OCI-LY3 (cell line): ENCODE measurements around the gene ZNF98.

Source experiments
- H2AFZ ChIP-seq: fragments of 200-600, 300-600 bp; shearing (Covaris generic); 2 replicates; pipeline ENCODE4 v1.6.0; 2014; ENCODE audit warnings: antibody characterized with exemption, low read depth, low read length
- H3K27ac ChIP-seq: fragments of 200-600, 300-600 bp; sonication (generic); 2 replicates; pipeline ENCODE4 v1.5.1; 2014; ENCODE audit warnings: mild to moderate bottlenecking, low read length, moderate library complexity, mixed read lengths
- H3K27me3 ChIP-seq: fragments of 200-600, 300-600 bp; sonication (generic); 2 replicates; pipeline ENCODE4 v1.6.1; 2014; ENCODE audit warnings: low read depth, low read length, mixed read lengths
- H3K36me3 ChIP-seq: fragments of 200-600, 300-600 bp; sonication (generic); replicated peaks from 2 replicates; pipeline ENCODE3; 2014; ENCODE audit warnings: low read depth, low read length, mixed read lengths
- H3K4me1 ChIP-seq: fragments of 300-600, 200-600 bp; sonication (generic); 2 replicates; pipeline ENCODE4 v1.6.1; 2014; ENCODE audit warnings: low read length, mixed read lengths
- H3K4me2 ChIP-seq: fragments of 200-600, 300-600 bp; sonication (generic); 2 replicates; pipeline ENCODE4 v1.6.1; 2014; ENCODE audit warnings: low read length, mixed read lengths
- H3K4me3 ChIP-seq: fragments of 300-600, 200-600 bp; sonication (generic); 2 replicates; pipeline ENCODE4 v1.5.1; 2014; ENCODE audit warnings: antibody characterized with exemption, mild to moderate bottlenecking, low read length, moderate library complexity
- H3K79me2 ChIP-seq: fragments of 300-600, 200-600 bp; shearing (Covaris generic); 2 replicates; pipeline ENCODE4 v1.6.1; 2014; ENCODE audit warnings: mild to moderate bottlenecking, low read length, mixed read lengths
- H3K9ac ChIP-seq: fragments of 300-600, 200-600 bp; shearing (Covaris generic); 2 replicates; pipeline ENCODE4 v1.6.0; 2014; ENCODE audit warnings: mild to moderate bottlenecking, low read length, moderate library complexity
- H3K9me3 ChIP-seq: fragments of 200-600, 300-600 bp; shearing (Covaris generic); 2 replicates; pipeline ENCODE4 v1.6.1; 2014; ENCODE audit warnings: low read length, mixed read lengths; ENCODE audit not compliant: insufficient read depth
- H4K20me1 ChIP-seq: fragments of 200-600, 300-600 bp; sonication (generic); 2 replicates; pipeline ENCODE4 v1.6.1; 2016; ENCODE audit warnings: low read length, mixed read lengths; ENCODE audit not compliant: insufficient read depth
- CTCF ChIP-seq: fragments of 200-600, 300-600 bp; sonication (generic); IDR thresholded peaks from 2 replicates; pipeline ENCODE4 v1.5.1; 2014; ENCODE audit warnings: antibody characterized with exemption, low read length, low read depth
- EZH2phosphoT487 ChIP-seq: fragments of 200-600 bp; shearing (Covaris generic); IDR thresholded peaks from 2 replicates; pipeline ENCODE4 v1.6.1; 2018; ENCODE audit warnings: antibody characterized with exemption, mixed run types, low read depth

ZNF98 gene

GRCh38 chr19:22427547-22427946 is 5.4 kb upstream of the ZNF98 start:
- H2AFZ ChIP-seq = no peak overlapping the region
- no peak overlapping the region for H3K4me3 ChIP-seq
- H3K4me1 ChIP-seq = no peaks in the 10 kb centered on the region
- H3K36me3 ChIP-seq = no peaks in the 10 kb centered on the region
- H3K27me3 ChIP-seq = no peaks in the 10 kb centered on the region
- H4K20me1 ChIP-seq = no peaks in the 10 kb centered on the region
- peaks cover 8% of the 10 kb centered on the region; the same call in 1 of the 2 replicates for H3K9me3 ChIP-seq
- H3K4me2 ChIP-seq = no peak overlapping the region
- no peak for TF ChIP-seq CTCF
- no peak for TF ChIP-seq EZH2phosphoT487
- H3K9ac ChIP-seq = no peak overlapping the region
- no peaks in the 10 kb centered on the region for H3K79me2 ChIP-seq
- no peak overlapping the region for H3K27ac ChIP-seq

- Histone ChIP-seq H2AFZ (no peak overlapping the region), H3K4me3 (no peak overlapping the region), H3K27ac (no peak overlapping the region)
Observed at GRCh38 chr19:22426901-22427300, 4.8 kb upstream of the ZNF98 start.

GRCh38 chr19:22421797-22422196 is 349 bp downstream of the ZNF98 start:
- Histone ChIP-seq H3K27ac (no peak overlapping the region), H3K4me2 (no peak overlapping the region)
- no peak for TF ChIP-seq CTCF
- no peak for TF ChIP-seq EZH2phosphoT487

More at GRCh38 chr19:22426901-22427300, 4.8 kb upstream of the ZNF98 start:
- no peaks in the 10 kb centered on the region for H4K20me1 ChIP-seq
- H3K4me2 ChIP-seq = no peak overlapping the region
- TF ChIP-seq EZH2phosphoT487 (no peak), CTCF (no peak)
- no peaks in the 10 kb centered on the region for H3K36me3 ChIP-seq
- H3K9me3 ChIP-seq = peaks cover 8% of the 10 kb centered on the region; the same call in 1 of the 2 replicates
- no peaks in the 10 kb centered on the region for H3K27me3 ChIP-seq
- no peak overlapping the region for H3K9ac ChIP-seq
- no peaks in the 10 kb centered on the region for H3K79me2 ChIP-seq
- H3K4me1 ChIP-seq = no peaks in the 10 kb centered on the region

GRCh38 chr19:22354665-22355064 is 67.5 kb downstream of the ZNF98 start:
- Histone ChIP-seq H3K4me1 (no peaks in the 10 kb centered on the region), H3K36me3 (no peaks in the 10 kb centered on the region), H3K9me3 (no peaks in the 10 kb centered on the region; the same call in 1 of the 2 replicates), H3K9ac (no peak overlapping the region), H3K79me2 (no peaks in the 10 kb centered on the region), H3K4me2 (no peak overlapping the region), H4K20me1 (no peaks in the 10 kb centered on the region), H3K27ac (no peak overlapping the region), H3K27me3 (no peaks in the 10 kb centered on the region), H2AFZ (no peak overlapping the region), H3K4me3 (no peak overlapping the region)
- TF ChIP-seq EZH2phosphoT487 = no peak
- TF ChIP-seq CTCF = no peak

More at GRCh38 chr19:22421797-22422196, 349 bp downstream of the ZNF98 start:
- Histone ChIP-seq H2AFZ (no peak overlapping the region), H3K36me3 (no peaks in the 10 kb centered on the region), H3K4me3 (no peak overlapping the region), H3K79me2 (no peaks in the 10 kb centered on the region), H3K9ac (no peak overlapping the region), H4K20me1 (no peaks in the 10 kb centered on the region), H3K9me3 (peaks cover 9% of the 10 kb centered on the region), H3K27me3 (no peaks in the 10 kb centered on the region), H3K4me1 (no peaks in the 10 kb centered on the region)
